ENCODE data around the gene OR1L8. TPM values are rescaled to one million over a fixed set of nuclear protein-coding genes. Genes with fewer than 3 reads are reported as not detected.

The OR1L8 gene, protein sequence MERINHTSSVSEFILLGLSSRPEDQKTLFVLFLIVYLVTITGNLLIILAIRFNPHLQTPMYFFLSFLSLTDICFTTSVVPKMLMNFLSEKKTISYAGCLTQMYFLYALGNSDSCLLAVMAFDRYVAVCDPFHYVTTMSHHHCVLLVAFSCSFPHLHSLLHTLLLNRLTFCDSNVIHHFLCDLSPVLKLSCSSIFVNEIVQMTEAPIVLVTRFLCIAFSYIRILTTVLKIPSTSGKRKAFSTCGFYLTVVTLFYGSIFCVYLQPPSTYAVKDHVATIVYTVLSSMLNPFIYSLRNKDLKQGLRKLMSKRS
- not detected in 5 replicates for total RNA-seq (2022; extraction: Qiagen RNA extraction)

DNA sequence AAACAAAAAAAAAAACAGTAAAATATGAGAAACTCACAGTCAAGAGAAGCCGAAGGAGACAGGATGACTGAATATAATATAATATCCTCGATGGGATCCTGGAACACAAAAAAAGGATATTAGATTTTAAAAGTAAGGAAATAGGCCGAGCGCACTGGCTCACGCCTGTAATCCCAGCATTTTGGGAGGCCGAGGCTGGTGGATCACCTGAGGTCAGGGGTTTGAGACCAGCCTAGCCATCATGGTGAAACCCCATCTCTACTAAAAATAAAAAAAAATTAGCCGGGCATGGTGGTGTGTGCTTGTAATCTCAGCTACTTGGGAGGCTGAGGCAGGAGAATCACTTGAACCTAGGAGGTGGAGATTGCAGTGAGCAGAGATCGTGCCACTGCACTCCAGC lies at the start of gene OR1L8:
TSS of gene OR1L8 (minus strand) at position 101 of the 400 bp plus-strand sequence. CDS start 14,907 bp downstream, outside the sequence.

DNA sequence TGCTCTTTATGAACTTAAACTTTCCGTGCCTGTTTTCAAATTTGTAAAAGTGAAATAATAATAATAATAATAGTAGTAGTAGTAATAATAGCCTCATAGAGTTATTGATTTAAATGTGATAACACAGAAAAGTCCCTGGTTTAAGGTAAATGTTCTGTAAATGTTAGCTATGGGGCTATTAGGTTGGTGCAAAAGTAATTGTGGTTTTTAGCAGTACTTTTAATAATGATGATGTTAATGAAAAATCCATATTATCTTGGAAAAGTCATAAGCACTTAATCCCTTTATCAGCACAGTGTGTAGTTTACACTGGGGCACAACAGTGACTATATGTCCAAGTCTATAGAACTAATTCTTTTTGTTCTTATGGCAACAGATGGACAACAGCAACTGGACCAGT lies 31.2 kb upstream of the OR1L8 start, which contains the start of gene OR1Q1:
TSS of gene OR1Q1 (plus strand) at position 377 of the 400 bp plus-strand sequence. CDS start at position 377, 0 bp downstream.

DNA sequence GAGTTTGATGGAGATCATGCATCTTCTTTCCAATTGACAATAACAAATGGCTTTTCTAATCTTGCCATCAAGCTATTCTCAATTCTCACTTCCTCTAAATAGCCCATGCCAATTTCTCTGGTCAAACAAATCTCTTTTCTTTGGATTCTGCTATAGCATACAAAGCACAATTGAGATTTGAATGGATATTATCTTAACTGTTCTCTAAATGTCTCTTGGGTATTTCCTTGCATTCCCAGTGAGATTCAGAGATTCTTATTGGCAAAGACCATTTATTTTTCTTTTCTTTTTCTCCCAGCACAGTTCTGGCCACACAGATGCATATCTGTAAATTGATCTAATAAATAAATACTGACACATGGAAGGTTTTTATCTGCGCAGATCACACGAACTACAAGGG lies 30.4 kb downstream of the OR1L8 start, which contains the start of gene OR1N2:
TSS of gene OR1N2 (plus strand) at position 301 of the 400 bp plus-strand sequence. CDS start 100 bp downstream, outside the sequence.

DNA sequence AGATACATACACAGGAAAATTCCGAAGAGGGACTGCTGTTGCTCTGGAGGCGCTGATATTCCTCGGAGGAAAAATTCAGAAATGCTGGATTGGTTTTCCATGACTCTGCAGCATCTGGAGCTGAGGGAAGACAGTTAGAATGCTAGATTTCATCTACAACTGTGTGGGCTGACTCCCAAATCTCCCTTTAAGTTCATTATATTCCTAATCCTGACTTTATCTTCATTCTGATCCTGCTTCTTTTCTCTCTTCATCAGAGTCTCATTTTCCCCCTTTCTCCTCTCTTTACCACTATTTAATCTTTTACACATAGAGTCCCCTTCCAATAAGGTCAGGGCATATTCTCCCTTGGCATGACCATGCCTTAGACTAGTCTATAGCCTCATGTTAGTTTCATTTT lies 56.0 kb downstream of the OR1L8 start, which contains the start of gene OR1N1:
TSS of gene OR1N1 (minus strand) at position 101 of the 400 bp plus-strand sequence. CDS start at position 101, 0 bp downstream.

DNA sequence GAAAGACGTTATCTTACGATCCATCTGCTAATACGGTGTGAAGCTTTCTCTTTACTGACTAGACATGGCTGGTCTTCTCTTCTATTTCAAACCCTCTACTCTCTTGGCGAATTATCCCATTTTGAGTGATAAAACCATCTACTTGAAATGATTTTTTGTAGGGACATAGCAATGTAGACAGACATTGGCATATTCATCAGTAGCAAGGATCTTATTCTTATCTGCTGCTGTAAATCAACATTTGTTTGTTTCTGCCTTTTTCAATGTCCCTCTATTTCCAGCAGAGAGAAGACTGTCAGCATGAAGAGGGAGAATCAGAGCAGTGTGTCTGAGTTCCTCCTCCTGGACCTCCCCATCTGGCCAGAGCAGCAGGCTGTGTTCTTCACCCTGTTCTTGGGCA lies 64.3 kb downstream of the OR1L8 start, which contains the start of gene OR1J4:
TSS of gene OR1J4 (plus strand) at position 301 of the 400 bp plus-strand sequence. CDS start at position 301, 0 bp downstream.

Other genes with a start within 250 kb of the OR1L8 start
- gene PTGS1, start 212.4 kb downstream of the OR1L8 start, total RNA-seq (2022; extraction: Qiagen RNA extraction): 1.5 to 2.1 TPM (median 1.7 TPM) in 5 replicates
- gene OR1J1, start 105.5 kb downstream of the OR1L8 start, total RNA-seq (2022; extraction: Qiagen RNA extraction): not detected in 5 replicates
- not detected in 5 replicates for gene OR1J2, start 72.6 kb downstream of the OR1L8 start, total RNA-seq (2022; extraction: Qiagen RNA extraction)
- gene OR1J4, start 64.2 kb downstream of the OR1L8 start, total RNA-seq (2022; extraction: Qiagen RNA extraction): not detected in 5 replicates
- not detected in 5 replicates for gene OR1N1, start 56.1 kb downstream of the OR1L8 start, total RNA-seq (2022; extraction: Qiagen RNA extraction)
- gene OR1N2, start 30.3 kb downstream of the OR1L8 start, total RNA-seq (2022; extraction: Qiagen RNA extraction): not detected in 5 replicates
- not detected in 5 replicates for gene OR1Q1, start 31.4 kb upstream of the OR1L8 start, total RNA-seq (2022; extraction: Qiagen RNA extraction)
- not detected in 5 replicates for gene OR1B1, start 74.2 kb upstream of the OR1L8 start, total RNA-seq (2022; extraction: Qiagen RNA extraction)
- gene OR1L1, start 78.3 kb upstream of the OR1L8 start, total RNA-seq (2022; extraction: Qiagen RNA extraction): not detected in 5 replicates
- gene OR1L3, start 91.7 kb upstream of the OR1L8 start, total RNA-seq (2022; extraction: Qiagen RNA extraction): not detected in 5 replicates
- not detected in 5 replicates for gene OR1L4, start 140.6 kb upstream of the OR1L8 start, total RNA-seq (2022; extraction: Qiagen RNA extraction)
- gene OR1L6, start 158.9 kb upstream of the OR1L8 start, total RNA-seq (2022; extraction: Qiagen RNA extraction): not detected in 5 replicates
- not detected in 5 replicates for gene OR5C1, start 205.5 kb upstream of the OR1L8 start, total RNA-seq (2022; extraction: Qiagen RNA extraction)
- not detected in 5 replicates for gene OR1K1, start 216.7 kb upstream of the OR1L8 start, total RNA-seq (2022; extraction: Qiagen RNA extraction)
- 13.9 to 19.4 TPM (median 15.3 TPM) in 5 replicates for gene PDCL, start 245.2 kb upstream of the OR1L8 start, total RNA-seq (2022; extraction: Qiagen RNA extraction)